ENCODE results near the gene ABCC3.

ABCC3 gene

DNA sequence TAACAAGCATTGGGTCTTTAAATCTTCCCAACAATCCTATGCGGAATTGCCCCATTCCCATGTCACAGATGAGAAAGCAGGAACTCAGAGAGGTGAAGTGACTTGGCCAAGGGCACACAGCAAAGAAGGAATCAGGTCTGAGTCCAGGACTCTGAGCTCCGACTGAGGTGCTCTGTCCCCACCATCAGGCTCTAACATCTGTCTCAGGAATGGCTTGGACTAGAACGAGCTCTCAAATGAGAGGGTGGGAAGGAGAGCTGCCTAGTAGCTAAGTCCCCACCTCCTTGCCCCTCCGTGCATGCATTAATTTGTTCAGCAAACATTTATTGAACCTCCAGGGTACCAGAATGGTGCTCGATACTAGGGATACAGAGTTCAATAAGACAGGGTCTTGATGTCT, 26.7 kb downstream of the ABCC3 start:
- FAIRE-seq: no peak
- DNase-seq (ENCODE audit: extremely low spot score, insufficient read length, low read depth): no peak

DNA sequence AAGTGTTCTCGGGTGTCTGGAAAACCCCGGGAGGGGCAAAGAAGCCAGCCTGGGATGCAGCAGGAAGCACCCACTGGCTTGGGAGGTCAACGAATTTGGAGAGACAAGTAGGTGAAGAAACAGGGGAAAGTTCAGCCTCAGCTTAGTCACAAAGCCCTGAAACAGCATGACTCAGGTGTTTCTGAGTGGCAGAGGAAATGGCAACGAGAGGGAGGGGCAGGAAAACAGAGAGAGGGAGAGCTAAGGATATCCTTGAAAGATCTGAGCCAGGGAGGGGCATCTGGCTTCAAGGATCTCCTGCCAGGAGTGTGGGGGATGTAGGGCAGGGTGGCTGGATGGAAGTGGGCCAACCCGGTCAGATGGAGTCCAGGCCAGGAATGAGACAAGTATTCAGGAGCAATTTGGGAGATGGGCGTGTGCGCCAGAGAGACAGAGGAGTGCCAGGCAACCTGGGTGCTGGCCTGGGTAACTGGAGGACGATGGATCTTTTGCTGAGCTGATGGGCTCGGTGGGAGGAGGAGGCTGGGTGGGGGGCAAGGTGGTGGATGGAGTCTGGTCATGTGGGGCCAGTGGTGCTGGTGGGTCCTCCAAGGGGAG, 27.2 kb downstream of the ABCC3 start:
- no peak for FAIRE-seq
- DNase-seq (ENCODE audit: extremely low spot score, insufficient read length, low read depth): no peak

DNA sequence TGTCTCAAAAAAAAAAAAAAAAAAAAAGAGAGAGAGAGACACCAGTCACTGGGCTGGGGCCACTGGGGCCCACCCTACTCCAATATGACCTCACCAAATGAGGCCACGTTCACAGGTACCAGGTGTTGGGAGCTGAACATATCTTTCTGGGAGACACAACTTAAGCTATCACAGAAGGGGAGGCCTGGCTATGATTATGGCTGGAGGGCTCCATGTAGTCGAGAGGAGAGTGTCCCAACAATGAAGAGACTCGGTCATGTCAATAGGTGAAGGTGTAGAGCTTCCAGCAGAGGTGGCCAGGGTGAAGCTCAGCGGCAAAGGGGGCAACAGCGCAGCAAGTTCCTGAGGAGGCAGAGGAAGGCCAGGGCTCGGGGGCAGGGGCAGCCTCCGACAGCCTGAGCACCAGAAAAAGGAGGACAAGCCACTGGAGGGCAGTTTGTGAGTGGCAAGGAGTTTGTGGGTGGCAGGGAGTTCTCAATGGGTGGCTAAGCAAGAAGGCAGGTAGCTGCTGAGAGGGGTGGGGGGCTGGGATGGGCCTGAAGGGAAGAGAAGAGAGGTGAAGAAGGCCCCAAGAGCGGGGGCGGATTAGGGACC, 28.0 kb downstream of the ABCC3 start:
- DNase-seq (ENCODE audit: extremely low spot score, insufficient read length, low read depth) (no peak), FAIRE-seq (no peak)

DNA sequence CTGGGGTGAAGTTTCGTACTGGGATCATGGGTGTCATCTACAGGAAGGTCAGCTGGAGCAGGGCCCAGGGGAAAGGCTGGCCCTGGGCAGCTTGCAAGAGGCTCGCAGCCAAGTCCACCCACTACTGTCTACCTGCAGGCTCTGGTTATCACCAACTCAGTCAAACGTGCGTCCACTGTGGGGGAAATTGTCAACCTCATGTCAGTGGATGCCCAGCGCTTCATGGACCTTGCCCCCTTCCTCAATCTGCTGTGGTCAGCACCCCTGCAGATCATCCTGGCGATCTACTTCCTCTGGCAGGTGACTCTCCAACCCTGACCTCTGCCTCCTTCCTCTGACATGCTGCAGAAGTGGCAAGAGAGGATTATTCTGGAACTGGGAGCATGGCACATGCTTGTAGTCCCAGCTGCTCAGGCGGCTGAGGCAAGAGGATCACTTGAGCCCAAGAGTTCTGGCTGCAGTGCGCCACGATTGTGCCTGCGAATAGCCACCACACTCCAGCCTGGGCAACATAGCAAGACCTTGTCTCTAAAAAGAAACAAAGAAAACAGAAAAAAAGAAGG, 29.2 kb downstream of the ABCC3 start:
- DNase-seq (ENCODE audit: extremely low spot score, insufficient read length, low read depth) (no peak), FAIRE-seq (no peak)

DNA sequence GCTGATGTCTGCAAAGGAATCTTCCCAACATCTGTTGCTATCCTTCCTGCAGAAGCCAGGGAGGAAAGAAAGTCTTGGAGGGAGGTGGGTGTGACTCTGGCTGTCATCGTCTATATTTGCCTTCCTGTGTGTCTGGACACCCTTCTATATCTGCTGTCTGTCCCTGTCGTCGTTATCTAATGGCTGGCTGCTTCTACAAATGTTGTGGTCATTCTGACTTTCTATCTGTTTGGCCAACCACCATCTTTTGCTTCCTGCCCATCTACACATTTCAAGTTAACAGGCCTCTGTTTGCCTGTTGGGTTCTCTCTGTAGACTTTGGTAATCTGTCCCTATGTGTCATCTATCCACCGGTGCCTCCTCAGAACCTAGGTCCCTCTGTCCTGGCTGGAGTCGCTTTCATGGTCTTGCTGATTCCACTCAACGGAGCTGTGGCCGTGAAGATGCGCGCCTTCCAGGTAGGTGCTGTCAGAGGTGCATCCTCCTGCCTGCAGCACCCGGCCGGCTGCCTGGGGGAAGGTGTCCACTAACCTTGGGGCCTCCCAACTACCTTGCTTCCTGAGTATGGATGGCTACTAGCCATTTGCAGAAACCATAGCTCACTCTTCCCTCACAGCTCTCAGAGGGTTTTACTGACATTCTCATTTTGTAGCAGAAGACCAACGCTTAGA, 30.2 kb downstream of the ABCC3 start:
- FAIRE-seq: no peak
- no peak for DNase-seq (ENCODE audit: extremely low spot score, insufficient read length, low read depth)

DNA sequence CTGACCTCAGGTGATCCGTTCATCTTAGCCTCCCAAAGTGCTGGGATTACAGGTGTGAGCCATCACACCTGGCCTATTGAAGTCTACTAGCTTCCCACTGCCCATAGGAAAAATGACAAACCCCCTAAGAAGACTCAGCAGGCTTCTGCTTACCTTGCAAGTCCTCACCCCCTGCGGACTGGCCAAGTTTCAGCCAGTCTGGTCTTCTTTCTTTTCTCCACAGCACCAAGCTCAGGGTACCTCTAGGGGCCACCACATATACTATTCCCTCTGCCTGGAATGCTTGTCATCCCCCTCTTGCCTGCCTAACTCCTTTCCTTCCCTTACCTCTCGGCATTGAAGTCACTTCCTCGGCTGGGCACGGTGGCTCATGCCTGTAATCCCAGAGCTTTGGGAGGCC, 31.2 kb downstream of the ABCC3 start:
- FAIRE-seq (no peak), DNase-seq (ENCODE audit: extremely low spot score, insufficient read length, low read depth) (no peak)

DNA sequence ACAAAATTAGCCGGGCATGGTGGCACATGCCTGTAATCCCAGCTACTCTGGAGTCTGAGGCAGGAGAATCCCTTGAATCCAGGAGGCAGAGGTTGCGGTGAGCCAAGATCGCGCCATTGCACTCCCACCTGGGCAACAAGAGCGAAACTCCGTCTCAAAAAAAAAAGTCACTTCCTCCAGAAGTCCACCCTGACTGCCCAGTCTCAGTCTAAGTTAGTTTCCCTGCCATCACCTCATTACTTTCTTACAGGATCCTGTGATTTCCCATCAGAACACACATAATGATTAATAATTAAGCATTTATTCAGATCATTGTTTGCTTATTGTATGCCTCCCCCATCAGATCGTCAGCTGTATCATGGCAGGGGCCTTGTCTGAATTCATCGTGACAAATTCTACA, 31.6 kb downstream of the ABCC3 start:
- DNase-seq (ENCODE audit: extremely low spot score, insufficient read length, low read depth) (no peak), FAIRE-seq (no peak)

DNA sequence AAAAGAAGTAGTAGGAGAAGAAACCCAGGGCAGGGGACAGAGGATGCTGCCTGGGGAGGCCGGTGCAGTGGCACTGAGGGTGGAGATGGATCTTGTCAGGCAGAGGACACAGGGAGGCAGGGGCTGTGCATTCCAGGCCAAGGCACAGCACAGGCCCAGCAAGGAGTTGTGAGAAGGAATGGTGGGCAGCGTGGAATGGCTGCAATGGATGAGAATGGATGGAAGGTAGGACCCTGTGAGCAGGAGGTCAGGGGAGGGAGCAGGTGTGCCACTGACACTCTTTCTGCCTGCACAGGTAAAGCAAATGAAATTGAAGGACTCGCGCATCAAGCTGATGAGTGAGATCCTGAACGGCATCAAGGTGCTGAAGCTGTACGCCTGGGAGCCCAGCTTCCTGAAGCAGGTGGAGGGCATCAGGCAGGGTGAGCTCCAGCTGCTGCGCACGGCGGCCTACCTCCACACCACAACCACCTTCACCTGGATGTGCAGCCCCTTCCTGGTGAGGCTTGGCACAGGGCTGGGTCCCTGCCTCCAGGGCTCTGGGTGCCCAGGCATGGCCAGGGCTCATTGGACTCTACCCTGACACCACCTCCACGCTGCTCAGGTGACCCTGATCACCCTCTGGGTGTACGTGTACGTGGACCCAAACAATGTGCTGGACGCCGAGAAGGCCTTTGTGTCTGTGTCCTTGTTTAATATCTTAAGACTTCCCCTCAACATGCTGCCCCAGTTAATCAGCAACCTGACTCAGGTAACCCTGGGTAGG, 32.8 kb downstream of the ABCC3 start:
- DNase-seq (ENCODE audit: extremely low spot score, insufficient read length, low read depth) (no peak), FAIRE-seq (no peak)

DNA sequence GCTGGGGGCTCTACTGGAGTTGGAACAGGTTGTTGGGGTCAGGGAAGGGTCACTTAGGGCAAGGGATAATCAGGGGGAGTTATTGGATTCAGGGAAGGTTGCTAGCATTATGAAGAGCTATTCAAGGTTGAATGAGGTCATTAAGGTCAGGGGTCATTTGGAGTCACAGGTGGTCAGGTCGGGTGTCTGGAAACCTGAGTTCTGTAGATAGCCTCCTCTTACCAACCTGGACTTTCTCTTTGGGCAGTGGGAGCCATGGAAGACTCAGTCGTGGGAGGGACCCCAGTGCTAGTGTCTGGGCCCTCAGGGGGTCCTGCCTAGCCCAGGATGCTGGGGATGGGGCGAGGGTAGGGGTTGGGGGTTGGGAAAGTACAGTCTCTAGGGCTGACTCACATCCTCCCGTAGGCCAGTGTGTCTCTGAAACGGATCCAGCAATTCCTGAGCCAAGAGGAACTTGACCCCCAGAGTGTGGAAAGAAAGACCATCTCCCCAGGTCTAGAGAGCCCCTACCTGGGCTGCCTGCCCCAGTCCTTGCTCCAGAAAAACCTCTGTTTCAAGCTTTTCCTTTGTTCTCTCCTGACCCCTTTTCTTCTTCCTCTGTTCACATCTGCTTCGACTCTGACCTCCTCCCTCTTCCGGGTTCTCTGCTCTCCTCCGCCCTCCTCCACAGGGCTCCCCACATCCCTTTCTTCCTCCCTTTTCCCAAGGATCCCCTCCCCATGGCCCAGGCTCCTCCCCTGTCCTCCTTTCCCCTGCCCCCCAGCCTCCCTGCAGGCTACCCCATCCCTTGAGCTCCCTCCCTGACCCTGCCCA, 33.5 kb downstream of the ABCC3 start:
- no peak for DNase-seq (ENCODE audit: extremely low spot score, insufficient read length, low read depth)
- no peak for FAIRE-seq

DNA sequence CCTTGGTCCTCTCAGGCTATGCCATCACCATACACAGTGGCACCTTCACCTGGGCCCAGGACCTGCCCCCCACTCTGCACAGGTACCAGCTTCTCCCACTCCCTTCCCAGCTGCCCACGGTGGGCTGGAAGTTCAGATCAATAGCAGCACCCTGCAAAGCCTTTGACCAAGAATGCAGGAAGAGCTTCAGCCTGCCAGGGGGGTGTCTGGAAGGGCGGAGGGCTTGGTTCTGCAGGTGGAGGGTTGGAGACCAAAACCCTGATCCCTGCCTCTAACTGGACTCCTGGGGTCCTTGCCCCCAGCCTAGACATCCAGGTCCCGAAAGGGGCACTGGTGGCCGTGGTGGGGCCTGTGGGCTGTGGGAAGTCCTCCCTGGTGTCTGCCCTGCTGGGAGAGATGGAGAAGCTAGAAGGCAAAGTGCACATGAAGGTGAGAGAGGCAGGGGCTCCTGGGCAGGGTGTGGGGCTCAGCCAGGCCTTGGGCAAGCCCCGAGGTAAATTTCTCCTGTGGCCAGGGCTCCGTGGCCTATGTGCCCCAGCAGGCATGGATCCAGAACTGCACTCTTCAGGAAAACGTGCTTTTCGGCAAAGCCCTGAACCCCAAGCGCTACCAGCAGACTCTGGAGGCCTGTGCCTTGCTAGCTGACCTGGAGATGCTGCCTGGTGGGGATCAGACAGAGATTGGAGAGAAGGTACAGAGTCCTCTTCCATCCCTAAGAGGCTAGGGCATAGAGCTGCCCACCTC, 34.3 kb downstream of the ABCC3 start:
- DNase-seq (ENCODE audit: extremely low spot score, insufficient read length, low read depth) (no peak), FAIRE-seq (no peak)

DNA sequence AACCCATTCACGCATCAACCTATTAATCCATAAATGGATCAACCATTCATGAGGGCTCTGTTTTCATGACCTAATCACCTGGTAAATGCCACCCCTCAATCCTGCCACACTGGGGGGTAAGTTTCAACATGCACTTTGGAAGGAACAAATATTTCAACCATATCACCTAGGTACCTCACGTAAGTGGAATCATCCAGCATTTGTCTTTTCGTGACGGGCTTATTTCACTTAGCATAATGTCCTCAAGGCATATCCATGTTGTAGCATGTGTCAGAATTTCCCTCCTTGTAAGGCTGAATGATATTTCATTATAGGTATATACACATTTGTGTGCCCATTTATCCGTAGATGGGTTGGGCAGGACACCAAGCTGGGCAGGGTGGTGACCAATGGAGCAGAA, 37.4 kb downstream of the ABCC3 start:
- DNase-seq (ENCODE audit: extremely low spot score, insufficient read length, low read depth) (no peak), FAIRE-seq (no peak)

DNA sequence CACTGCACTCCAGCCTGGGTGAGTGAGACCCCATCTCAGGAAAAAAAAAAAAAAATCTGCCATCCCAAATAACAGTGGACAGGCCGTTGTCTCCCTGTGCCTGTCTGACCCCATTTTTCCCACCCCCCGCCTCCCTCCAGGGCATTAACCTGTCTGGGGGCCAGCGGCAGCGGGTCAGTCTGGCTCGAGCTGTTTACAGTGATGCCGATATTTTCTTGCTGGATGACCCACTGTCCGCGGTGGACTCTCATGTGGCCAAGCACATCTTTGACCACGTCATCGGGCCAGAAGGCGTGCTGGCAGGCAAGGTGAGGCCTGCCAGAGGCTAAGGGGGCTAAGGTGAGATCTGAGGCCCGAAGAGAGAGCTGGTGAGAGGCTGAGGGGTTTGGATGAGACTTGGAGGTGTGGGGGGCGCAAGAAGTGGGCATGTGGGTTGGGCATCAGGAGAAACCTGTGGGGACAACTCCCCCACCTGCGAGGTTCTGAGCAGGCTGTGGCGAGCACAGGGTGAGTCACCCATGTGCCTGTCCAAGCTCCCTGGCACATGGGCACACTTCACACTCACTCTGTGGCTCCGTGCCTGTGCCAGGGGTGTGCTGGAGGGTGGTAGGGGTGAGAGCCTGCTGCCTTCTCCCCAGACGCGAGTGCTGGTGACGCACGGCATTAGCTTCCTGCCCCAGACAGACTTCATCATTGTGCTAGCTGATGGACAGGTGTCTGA, 38.3 kb downstream of the ABCC3 start:
- DNase-seq (ENCODE audit: extremely low spot score, insufficient read length, low read depth): no peak
- FAIRE-seq: no peak

DNA sequence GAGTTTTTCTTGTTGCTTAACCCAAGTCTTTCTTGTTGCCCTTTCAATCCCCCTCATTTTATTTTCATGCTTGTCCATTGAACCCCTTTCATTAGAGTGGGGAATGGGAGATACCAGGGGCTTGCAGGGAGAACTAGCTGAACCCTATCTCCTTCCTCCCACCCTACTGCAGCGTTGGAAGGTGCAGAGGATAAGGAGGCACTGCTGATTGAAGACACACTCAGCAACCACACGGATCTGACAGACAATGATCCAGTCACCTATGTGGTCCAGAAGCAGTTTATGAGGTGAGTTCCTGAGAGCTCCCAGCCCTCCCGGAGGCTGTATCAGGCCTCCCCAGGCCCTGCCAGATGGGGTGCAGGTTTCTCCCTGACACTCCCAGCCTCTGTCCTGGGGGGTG, 40.5 kb downstream of the ABCC3 start:
- DNase-seq (ENCODE audit: extremely low spot score, insufficient read length, low read depth) (no peak), FAIRE-seq (no peak)

DNA sequence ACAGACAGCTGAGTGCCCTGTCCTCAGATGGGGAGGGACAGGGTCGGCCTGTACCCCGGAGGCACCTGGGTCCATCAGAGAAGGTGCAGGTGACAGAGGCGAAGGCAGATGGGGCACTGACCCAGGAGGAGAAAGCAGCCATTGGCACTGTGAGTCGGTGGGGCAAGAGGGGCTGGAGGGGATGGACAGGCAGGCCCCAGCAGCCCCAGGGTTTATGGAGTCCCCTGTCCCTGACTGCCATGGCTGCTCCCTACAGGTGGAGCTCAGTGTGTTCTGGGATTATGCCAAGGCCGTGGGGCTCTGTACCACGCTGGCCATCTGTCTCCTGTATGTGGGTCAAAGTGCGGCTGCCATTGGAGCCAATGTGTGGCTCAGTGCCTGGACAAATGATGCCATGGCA, 40.9 kb downstream of the ABCC3 start:
- no peak for FAIRE-seq

DNA sequence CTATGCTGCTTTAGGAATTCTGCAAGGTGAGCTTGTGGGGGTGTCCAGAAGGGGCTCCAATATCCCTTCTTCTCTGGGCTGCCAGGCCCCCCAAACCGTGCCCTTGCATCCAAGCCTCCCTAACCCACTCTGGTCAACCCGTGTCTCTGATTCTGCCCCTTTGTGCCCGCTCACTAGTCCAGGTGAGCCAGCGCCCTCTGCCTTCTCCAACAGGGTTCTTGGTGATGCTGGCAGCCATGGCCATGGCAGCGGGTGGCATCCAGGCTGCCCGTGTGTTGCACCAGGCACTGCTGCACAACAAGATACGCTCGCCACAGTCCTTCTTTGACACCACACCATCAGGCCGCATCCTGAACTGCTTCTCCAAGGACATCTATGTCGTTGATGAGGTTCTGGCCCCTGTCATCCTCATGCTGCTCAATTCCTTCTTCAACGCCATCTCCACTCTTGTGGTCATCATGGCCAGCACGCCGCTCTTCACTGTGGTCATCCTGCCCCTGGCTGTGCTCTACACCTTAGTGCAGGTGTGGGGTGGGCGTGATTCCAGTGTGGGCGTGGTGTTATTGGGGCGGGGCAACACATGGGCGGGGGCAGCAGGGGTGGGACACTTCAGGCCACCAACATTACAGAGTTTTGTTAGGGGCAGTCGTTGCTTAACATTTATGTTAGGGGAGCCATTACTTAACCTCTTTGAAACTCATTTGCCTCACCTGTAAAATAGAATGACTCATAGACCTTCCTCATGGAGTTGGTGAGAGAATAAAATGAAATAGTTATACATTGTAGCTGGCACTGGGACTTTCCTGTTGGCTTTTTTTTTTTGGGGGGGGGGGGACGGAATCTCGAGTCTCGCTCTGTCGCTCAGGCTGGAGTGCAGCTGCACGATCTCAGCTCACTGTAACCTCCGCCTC, 41.6 kb downstream of the ABCC3 start:
- DNase-seq (ENCODE audit: extremely low spot score, insufficient read length, low read depth): no peak
- no peak for FAIRE-seq

More for the DNA sequence above, 40.9 kb downstream of the ABCC3 start:
- no peak for DNase-seq (ENCODE audit: extremely low spot score, insufficient read length, low read depth)

DNA sequence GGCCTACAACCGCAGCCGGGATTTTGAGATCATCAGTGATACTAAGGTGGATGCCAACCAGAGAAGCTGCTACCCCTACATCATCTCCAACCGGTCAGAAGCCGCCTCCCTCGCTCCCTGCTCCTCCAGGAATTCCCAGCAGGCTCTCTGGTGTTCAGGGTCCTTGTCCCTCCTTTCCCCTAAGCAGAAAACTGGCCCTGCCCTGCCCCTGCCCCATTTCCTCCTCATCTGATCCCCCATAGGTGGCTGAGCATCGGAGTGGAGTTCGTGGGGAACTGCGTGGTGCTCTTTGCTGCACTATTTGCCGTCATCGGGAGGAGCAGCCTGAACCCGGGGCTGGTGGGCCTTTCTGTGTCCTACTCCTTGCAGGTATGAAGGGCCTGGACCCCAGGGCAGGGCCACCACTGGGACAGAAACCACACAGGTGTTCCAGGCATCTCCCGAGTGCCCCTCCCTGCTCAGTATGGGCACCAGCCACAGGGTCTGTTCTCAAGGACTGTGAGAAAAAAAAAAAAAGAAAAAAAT, 43.2 kb downstream of the ABCC3 start:
- FAIRE-seq (no peak), DNase-seq (ENCODE audit: extremely low spot score, insufficient read length, low read depth) (no peak)

DNA sequence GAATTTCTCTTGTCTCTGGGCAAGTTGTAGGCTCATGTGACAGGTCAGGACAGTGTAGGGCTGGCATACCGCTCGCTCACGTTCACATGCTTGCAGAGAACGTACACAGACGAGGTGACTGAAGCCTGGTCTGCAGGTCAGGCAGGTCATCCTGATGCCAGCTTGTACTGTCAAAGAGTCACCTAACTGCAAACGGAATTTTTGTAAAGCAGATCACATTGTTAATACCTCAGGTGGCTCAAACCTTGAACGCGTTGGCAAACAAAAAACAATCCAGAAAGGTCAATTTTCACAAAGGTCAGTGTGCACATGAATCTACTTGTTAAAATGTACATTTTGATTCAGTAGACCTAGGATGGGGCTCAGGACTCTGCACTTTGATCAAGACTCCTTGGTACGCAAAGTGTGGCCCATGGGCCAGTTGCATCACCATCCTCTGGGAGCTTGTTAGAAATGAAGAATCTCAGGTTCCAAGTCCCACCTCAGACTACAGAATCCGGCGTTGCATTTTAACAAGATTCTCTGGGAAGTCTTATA, 44.4 kb downstream of the ABCC3 start:
- no peak for DNase-seq (ENCODE audit: extremely low spot score, insufficient read length, low read depth)
- FAIRE-seq: no peak

Measured in GM18507 (cell line).